Measurements from ENCODE around the gene RNF148.

DNA sequence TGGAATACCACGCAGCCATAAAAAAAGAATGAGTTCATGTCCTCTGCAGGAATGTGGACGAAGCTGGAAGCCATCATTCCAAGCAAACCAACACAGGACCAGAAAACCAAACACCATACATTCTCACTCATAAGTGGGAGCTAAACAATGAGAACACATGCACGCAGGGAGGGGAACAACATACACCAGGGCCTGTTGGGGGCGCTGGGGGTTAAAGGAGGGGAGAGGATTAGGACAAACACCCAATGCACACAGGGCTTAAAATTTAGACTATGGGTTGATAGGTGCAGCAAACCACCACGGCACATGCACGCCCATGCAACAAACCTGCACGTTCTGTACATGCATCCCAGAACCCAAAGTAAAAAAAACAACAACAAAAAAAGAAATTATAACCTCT lies 27.1 kb downstream of the RNF148 start:
- TF ChIP-seq, protein P1, sequence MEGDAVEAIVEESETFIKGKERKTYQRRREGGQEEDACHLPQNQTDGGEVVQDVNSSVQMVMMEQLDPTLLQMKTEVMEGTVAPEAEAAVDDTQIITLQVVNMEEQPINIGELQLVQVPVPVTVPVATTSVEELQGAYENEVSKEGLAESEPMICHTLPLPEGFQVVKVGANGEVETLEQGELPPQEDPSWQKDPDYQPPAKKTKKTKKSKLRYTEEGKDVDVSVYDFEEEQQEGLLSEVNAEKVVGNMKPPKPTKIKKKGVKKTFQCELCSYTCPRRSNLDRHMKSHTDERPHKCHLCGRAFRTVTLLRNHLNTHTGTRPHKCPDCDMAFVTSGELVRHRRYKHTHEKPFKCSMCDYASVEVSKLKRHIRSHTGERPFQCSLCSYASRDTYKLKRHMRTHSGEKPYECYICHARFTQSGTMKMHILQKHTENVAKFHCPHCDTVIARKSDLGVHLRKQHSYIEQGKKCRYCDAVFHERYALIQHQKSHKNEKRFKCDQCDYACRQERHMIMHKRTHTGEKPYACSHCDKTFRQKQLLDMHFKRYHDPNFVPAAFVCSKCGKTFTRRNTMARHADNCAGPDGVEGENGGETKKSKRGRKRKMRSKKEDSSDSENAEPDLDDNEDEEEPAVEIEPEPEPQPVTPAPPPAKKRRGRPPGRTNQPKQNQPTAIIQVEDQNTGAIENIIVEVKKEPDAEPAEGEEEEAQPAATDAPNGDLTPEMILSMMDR (IDR thresholded peaks at IDR 0.05): no peak
- TF ChIP-seq POLR2A (IDR thresholded peaks at IDR 0.05): no peak
